Amniotic epithelial cell (primary cell): ENCODE data around the gene ACD.

ENCODE experiments used
- DNase-seq: peaks from one replicate; pipeline ENCODE4 v3.0.0-alpha.2; 2010; ENCODE audit warnings: low read depth

Gene ACD

GRCh38 chr16:67675999-67676398 lies 15.9 kb upstream of the ACD start:
- DNase-seq = no peak

DNA sequence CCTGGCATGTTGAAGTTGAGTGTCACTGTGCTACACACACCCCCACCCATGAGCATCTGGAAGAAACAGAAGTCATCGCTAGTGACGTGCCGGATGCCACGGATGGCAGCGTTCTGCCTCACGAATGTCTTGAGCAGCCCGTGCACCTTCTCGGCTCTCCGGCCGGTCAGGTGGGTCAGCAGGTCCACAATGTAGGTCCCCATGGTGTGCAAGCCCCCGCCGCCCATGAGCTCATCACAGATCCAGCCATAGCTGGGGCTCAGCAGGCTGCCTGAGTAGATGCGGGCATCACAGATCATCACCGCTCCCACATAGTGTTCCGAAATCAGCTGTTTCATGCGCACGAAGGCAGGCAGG lies 15.5 kb upstream of the ACD start:
- no peak for DNase-seq

- DNase-seq = no peak
These were observed 15.0 kb upstream of the ACD start for GRCh38 chr16:67674851-67675578.

DNA sequence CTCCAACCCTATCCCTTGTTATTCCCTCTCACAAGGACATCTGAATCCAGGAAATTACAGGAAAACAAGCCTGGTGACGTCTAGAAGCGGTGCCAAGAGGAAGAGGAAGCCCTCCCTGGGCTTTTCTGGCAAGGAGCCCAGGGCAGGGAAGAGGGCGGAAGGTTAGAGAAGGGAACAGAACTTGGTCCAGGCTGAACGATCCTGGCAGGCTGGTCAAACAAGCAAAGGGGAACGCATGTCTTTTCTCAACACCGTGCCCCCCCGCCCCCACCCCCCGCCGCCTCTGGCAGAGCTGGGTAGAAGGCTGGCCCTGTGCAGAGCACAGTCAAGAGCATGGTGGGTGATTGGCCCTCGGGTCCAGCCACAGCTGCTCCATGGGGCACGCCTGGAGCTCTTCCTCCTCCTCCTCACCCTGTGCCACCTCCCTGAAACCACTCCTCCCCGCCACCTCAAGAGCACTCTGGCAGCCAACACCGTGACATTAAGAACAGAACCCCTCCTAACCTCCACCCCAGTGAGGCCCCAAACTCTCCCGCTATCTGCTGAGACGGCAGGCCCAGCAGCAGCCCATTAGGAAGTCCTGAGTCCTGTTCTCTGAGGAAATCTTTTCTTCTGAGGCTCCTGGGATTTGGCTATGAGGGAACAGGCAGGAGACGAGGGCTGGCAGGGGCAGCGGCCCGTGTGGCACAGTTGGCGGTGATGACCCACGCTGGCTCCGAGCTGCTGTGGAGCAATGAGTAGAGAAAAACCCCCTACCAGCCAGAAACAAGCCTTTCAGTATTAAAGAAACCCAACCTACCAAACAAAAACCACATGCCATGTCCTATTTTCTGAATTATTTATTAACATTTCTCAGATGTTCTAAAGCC lies 13.9 kb upstream of the ACD start:
- DNase-seq = no peak

DNA sequence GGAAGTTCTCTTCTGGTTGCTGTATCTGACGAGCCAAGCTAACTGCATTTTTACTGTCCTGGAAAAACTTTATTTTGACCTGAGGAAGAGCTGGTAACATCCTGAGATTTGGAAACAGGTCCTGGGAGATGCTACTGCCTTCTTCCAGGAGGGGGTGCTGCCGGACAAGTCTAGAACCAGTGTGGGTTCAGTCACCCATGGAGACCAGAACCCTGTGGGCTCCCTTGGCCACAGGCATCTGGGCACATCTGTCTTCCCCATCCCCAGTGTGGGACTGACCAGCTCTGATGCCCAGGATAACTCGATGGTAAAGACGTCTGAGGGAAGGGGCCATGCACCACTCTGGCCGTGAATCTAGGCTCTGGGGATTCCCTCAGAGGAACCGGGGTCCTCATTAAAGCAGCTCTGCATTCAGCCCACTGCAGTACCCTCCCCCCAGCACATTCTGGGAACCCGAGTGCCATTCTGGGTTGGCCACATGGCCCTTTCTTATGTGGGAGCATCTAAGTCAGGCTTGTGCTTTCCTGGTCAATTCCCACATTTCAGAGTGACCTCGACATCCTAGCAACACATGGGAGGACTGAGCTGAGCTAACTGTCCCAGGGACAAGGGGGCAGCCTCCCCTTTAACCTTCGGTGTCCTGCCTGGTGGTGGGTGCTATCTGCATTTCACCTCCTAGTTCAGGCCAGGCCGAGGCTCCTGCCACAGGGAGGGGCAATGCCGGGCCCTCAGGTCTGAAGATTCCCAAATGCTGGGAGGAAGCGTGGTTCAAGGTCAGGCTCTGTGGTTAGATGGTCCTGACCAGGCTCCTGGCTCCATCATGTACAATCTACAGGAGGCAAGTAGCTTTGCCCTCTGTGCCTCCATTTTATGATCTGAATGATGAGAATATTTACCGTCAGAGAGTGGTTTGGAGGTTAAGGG lies 12.9 kb upstream of the ACD start:
- peak; percentile 80 for DNase-seq

- no peak for DNase-seq
These were observed 12.2 kb upstream of the ACD start for GRCh38 chr16:67672306-67672705.

DNA sequence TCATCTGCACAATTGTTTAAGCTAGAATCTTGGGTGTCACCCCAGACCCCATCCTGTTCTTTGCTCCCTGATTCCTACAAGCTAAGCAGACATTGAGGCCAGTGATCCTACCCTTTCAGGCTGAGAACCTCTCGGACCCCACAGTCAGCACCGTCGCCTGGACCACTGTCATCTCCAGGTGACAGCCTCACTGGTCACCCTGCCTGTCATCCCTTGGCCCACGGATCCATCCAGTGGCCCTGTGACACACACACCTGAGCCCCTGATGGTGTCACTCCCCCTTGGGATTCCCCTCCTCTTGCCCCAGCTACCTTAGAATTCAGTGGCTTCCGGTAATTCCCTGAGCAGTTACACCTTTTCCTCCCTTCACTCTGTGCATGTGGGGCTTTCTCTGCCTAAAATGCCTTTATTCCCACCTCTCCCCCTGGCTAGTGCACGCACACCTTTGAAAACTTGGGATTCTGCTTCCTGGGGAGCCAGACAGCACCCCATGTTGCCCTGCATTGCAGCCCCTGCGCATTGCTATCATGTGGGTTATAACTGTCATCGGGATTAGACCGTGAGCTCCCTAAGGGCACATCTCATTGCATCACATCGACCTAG lies 9.5 kb upstream of the ACD start:
- no peak for DNase-seq

GRCh38 chr16:67668495-67669157 lies 8.6 kb upstream of the ACD start:
- DNase-seq = no peak

DNA sequence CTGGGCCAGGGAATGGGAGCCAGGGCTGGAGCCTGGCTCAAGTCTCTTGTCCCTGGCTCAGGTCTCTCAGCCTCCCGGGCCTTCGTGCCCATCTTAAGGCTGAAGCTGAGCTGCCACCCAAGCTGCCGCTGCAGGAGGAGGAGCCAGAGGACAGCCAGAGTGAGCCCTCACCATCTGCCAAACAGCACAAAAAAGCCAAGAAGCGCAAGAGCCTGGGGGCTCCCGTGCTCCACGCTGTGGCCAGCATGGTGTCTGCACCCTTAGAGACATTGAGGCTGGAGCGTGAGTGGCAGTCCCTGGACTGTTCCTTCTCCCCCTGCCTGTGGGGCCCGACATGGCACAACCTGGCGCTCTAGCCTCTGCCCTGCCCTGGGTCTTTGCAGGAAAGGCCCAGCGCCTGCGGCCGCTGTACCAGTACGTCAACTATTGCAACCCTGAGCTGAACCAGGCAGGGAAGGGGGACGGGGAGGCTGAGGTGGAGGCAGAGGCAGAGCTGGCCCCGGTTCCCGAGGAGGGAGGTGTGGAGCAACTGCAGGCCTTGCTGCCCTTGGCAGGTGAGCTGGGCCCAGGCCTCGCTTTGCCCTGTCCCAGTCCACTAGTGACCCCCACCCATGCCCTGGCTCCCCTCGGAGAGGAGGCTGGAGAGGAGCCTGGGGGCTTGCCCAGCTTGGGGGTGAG lies 7.9 kb upstream of the ACD start:
- DNase-seq = peak; percentile 83

DNA sequence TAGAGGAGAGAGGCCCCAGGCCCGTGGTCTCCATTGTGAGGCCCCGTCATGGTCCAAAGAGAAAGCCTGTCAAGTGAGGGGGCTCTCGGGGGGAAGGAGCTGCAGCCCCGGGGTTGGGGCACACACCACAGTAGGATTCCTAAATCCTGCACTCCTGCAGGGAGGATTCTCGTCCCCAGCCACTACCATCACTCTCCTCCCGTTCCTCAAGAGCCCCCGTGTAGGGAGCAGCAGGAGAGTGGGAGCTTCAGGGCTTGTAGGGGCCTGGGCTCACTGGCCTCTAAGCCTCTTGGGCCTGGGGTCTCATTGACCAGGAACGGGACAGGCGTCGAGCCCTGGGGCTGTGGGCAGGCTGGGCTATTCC lies 7.4 kb upstream of the ACD start:
- DNase-seq = no peak

GRCh38 chr16:67666559-67667452 lies 6.7 kb upstream of the ACD start, which contains the start of the genes C16orf86 and ENKD1:
TSS of gene C16orf86 (plus strand) at chr16:67666814. CDS start at chr16:67666971, 157 bp downstream.
TSS of gene ENKD1 (minus strand) at chr16:67666750. CDS start at chr16:67666442, 308 bp downstream.
- peak; percentile 68 for DNase-seq

DNA sequence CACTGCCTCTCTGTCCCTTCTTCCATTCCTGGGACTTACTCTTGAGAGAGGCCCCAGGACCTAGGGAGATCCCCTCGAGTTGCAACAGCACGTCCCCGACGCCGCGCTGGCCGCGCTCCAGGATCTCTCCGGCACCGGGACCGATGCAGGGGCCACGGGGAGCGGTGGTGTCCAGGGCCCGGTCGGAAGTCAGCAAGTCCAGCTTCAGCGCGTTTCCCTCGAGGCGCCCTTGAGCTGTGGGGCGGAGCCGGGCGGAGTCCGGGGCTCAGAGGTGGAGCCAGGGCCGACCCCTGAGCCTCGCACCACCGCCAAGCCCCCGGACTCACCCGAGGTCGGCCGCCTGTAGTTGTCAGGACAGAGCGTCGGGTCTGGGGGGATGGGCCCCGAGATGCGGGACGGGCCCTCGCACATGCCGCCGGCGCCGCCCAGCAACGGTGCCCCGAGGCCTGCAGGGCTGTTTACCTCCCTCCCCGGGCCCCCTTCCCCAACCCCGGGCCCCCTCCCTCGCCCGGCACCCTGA lies 6.0 kb upstream of the ACD start:
- peak; percentile 31 for DNase-seq

DNA sequence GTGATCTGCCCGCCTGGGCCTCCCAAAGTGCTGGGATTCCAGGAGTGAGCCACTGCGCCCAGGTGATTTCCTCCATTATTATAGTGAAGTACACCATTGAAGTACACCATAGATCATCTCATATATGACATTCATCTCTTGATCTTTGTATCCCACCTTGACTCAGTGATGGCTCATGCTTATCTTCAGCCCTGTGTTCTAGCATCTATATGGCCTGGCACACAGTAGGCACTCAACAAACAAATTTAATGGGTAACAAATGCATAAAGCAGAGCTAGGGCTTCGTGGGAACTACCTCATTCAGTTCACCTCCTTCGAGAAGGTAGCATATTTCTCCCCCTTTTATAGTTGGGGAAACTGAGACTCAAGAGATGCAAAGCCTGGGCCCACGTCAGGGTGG lies 5.5 kb upstream of the ACD start:
- DNase-seq = no peak

- DNase-seq = no peak
These were observed 4.8 kb upstream of the ACD start for GRCh38 chr16:67664871-67665270.

DNA sequence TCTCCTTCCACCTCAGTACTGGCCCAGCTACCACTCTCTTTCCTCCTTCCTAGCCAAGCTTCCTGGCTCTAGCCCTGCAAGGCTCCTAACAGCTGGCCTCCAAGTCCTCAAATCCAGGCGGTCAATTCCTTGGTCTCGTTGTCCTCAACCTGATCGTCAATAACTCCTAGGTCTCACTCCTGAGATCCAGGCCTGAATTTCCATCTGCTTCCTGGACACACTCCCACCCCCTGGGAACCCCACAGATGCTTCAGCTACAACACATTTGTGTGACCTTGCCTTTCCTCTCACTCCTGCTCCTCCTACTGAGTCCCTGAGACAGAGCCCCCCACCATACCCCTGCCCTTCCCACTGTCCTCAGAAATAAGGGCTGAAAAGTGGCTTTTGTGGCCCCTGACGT lies 4.2 kb upstream of the ACD start:
- DNase-seq = no peak

- no peak for DNase-seq
These were observed 3.8 kb upstream of the ACD start for GRCh38 chr16:67663877-67664222.

DNA sequence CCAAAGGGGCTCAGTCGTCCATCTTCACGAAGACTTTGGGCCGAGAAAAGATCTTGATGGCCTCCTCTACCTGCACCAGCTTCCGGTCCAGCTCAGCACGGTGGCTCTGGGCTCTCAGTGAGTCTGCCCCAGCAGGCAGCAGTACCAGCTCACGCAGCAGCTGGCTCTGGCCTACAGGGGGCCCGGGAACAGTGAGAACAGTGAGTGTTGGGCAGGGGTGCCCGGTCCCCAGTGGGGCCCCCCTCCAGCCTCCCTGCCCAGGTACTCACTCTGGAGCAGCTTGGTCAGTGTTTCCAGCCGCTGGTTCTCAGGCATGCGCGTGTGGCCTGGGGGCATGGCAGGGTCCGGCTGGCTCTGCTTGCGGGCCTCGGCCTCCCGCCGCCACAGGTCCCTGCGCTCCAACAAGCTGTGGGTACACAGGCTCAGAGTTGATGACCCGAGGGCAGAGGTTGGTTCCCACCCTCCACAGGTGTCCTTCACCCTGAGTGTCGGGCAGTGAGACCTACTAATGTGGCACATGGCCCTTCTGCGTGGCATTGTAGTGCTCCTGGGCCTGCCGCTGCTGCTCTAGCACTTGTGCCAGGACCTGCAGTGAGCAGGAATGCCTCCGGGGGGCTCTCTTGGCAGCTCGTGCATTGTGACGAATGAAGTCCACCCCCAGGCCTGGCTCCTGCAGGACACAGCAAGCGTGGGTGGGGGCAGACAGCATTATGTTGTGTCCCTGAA lies 3.3 kb upstream of the ACD start:
- no peak for DNase-seq

DNA sequence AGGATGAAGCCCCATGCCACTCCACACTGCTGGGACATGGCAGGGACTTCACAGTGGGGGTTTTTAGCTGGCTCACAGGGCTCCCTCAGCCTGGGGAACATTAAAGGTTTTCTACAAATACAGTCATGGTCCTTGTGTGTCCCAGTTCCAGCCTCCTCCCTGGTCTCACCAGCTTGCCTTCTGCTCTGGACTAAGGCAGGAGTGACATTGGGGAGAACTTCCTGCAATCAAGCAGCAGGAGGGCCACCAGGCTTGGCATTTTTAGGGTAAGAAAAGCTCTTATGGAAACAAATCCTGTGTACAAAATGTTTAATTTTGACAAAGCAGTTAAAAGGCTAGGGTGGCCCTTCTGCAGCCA lies 2.6 kb upstream of the ACD start:
- DNase-seq = no peak
